K562 (cell line): ENCODE data around the gene BICD1.

Experiments
- HDAC1 ChIP-seq, 2 experiments: fragments of 450-650 bp; IDR thresholded peaks; 2 replicates each; pipeline ENCODE4 v1.6.1; 2016 to 2017; ENCODE audit warnings: inconsistent platforms in 1 of 2, mild to moderate bottlenecking in 1 of 2, moderate library complexity in 1 of 2
- MAFK ChIP-seq: IDR thresholded peaks from 2 replicates; pipeline ENCODE4 v1.6.1; 2011; ENCODE audit warnings: low read length, improper control_type of control experiment
- TF ChIP-seq, protein P1 (sequence below), 3 experiments: IDR thresholded peaks in 2 of 3; conservative IDR thresholded peaks in 1 of 3; 2 replicates each; pipeline ENCODE4 v1.5.1; 2011 to 2012; ENCODE audit warnings: low read length in 3 of 3, mild to moderate bottlenecking in 3 of 3, control low read depth in 2 of 3, improper control_type of control experiment in 1 of 3, inconsistent platforms in 1 of 3, low read depth in 1 of 3, mixed read lengths in 1 of 3, moderate library complexity in 1 of 3; ENCODE audit not compliant: insufficient read depth in 2 of 3

DNA sequence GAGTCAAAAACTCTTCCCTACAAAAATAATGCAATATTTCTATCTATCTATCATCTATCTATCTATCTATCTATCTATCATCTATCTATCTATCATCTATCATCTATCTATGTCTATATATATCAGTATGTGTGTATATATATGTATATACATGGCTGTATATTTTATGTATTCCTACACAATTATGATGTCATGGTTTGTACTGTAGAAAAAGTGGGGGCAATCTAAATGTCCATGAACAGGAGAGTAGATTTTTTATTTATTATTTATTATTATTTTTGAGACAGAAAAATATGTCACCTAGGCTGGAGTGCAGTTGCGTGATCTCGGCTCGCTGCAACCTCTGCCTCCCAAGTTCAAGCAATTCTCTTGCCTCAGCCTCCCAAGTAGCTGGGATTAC is 45.6 kb upstream of the BICD1 start:
- TF ChIP-seq MAFK: no peak
- TF ChIP-seq, protein P1, sequence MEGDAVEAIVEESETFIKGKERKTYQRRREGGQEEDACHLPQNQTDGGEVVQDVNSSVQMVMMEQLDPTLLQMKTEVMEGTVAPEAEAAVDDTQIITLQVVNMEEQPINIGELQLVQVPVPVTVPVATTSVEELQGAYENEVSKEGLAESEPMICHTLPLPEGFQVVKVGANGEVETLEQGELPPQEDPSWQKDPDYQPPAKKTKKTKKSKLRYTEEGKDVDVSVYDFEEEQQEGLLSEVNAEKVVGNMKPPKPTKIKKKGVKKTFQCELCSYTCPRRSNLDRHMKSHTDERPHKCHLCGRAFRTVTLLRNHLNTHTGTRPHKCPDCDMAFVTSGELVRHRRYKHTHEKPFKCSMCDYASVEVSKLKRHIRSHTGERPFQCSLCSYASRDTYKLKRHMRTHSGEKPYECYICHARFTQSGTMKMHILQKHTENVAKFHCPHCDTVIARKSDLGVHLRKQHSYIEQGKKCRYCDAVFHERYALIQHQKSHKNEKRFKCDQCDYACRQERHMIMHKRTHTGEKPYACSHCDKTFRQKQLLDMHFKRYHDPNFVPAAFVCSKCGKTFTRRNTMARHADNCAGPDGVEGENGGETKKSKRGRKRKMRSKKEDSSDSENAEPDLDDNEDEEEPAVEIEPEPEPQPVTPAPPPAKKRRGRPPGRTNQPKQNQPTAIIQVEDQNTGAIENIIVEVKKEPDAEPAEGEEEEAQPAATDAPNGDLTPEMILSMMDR (IDR thresholded peaks at IDR 0.05 in 2 of 3, conservative IDR thresholded peaks at IDR 0.05 in 1 of 3; ENCODE audit: insufficient read depth in 2 of 3, low read depth in 1 of 3, low read length in 3 of 3): no peak
- TF ChIP-seq HDAC1 (IDR thresholded peaks at IDR 0.05): no peak
